B cell (primary cell): ENCODE measurements around the gene IL17RA. TPM values are rescaled to one million over a fixed set of nuclear protein-coding genes. Genes with fewer than 3 reads are reported as not detected.

Source experiments
- ATAC-seq: fragments of 200-7000 bp; cut with Tn5 transposase; one replicate; pipeline ENCODE4 v1.10.0; 2021; ENCODE audit warnings: low read depth, mild to moderate bottlenecking, moderate number of reproducible peaks, moderate library complexity
- CTCF ChIA-PET: fragments of 350-600 bp; sonication (Branson Sonifier 250); formaldehyde crosslinking; loops from one replicate; lab custom pipeline; 2021; ENCODE audit warnings: antibody characterized with exemption, inconsistent platforms; lab: Charles Lee
- POLR2A ChIA-PET: fragments of 350-600 bp; sonication (Branson Sonifier 250); formaldehyde crosslinking; loops from one replicate; lab custom pipeline; 2021; ENCODE audit warnings: antibody characterized with exemption; lab: Charles Lee
- DNase-seq: peaks from one replicate; pipeline ENCODE4 v3.0.0; 2013
- H2AFZ ChIP-seq: 2 replicates; pipeline ENCODE4 v1.6.1; 2012; ENCODE audit warnings: mild to moderate bottlenecking, low read depth, low read length; ENCODE audit not compliant: insufficient read depth, poor library complexity, severe bottlenecking
- H3K27ac ChIP-seq, 2 donors: 1 replicate in 1 of 2; 2 replicates in 1 of 2; pipeline ENCODE4 v1.5.1; 2012 to 2013; ENCODE audit warnings: low read length in 2 of 2, mild to moderate bottlenecking in 2 of 2, moderate library complexity in 1 of 2
- H3K27me3 ChIP-seq, 4 experiments: fragments of 200-600 bp in 1 of 4; sonication (generic) in 1 of 4; replicated peaks in 1 of 4; 1 replicate in 2 of 4; 2 replicates in 2 of 4; pipeline versions ENCODE4 v1.6.1 to v1.7.0; 2013 to 2016; ENCODE audit warnings: low read length in 3 of 4, mild to moderate bottlenecking in 2 of 4, mixed read lengths in 1 of 4, moderate library complexity in 1 of 4; ENCODE audit not compliant: insufficient read depth in 4 of 4, control insufficient read depth in 3 of 4; ENCODE audit errors: control extremely low read depth in 1 of 4
- H3K36me3 ChIP-seq, 2 experiments: replicated peaks in 1 of 2; 1 replicate in 1 of 2; 2 replicates in 1 of 2; pipeline versions ENCODE4 v1.6.1 to v1.7.1; 2013; ENCODE audit warnings: low read length in 1 of 2; ENCODE audit not compliant: insufficient read depth in 2 of 2, control insufficient read depth in 1 of 2; ENCODE audit errors: control extremely low read depth in 1 of 2, extremely low read depth in 1 of 2
- H3K4me1 ChIP-seq, 2 donors: fragments of 200-600 bp in 1 of 2; sonication (generic) in 1 of 2; 1 replicate in 1 of 2; 2 replicates in 1 of 2; pipeline versions ENCODE4 v1.5.1 to v1.6.1; 2013 to 2017; ENCODE audit warnings: low read length in 2 of 2; ENCODE audit not compliant: control insufficient read depth in 2 of 2, insufficient read depth in 2 of 2
- H3K4me2 ChIP-seq: replicated peaks from 2 replicates; pipeline ENCODE3; 2012; ENCODE audit warnings: mild to moderate bottlenecking, low read depth, low read length; ENCODE audit not compliant: poor library complexity, severe bottlenecking
- H3K4me3 ChIP-seq, 5 experiments: fragments of 200-600 bp in 1 of 5; sonication (generic) in 1 of 5; 1 replicate in 3 of 5; 2 replicates in 2 of 5; pipeline versions ENCODE4 v1.5.1 to v1.7.0; 2011 to 2016; ENCODE audit warnings: low read length in 4 of 5, mild to moderate bottlenecking in 4 of 5, low read depth in 2 of 5, control low read depth in 1 of 5, moderate library complexity in 1 of 5; ENCODE audit not compliant: insufficient read depth in 1 of 5; ENCODE audit errors: control extremely low read depth in 1 of 5, extremely low read depth in 1 of 5
- H3K79me2 ChIP-seq: fragments of 200-600 bp; sonication (generic); one replicate; pipeline ENCODE4 v1.6.0; 2016; ENCODE audit warnings: low read length; ENCODE audit not compliant: control insufficient read depth, insufficient read depth
- H3K9ac ChIP-seq: fragments of 200-600 bp; sonication (generic); 2 replicates; pipeline ENCODE4 v1.6.1; 2017; ENCODE audit warnings: mild to moderate bottlenecking, low read length, moderate library complexity
- H3K9me3 ChIP-seq, 3 donors: one replicate each; pipeline versions ENCODE4 v1.6.1 to v1.7.1; 2013; ENCODE audit warnings: low read length in 2 of 3; ENCODE audit not compliant: control insufficient read depth in 2 of 3, insufficient read depth in 1 of 3; ENCODE audit errors: control extremely low read depth in 1 of 3
- H4K20me1 ChIP-seq: 2 replicates; pipeline ENCODE4 v1.6.0; 2012; ENCODE audit warnings: mild to moderate bottlenecking, low read length; ENCODE audit not compliant: insufficient read depth, control insufficient read depth, poor library complexity, severe bottlenecking
- H3K27ac Mint-ChIP-seq: one replicate; pipeline ENCODE4 v1.8.0; 2021; ENCODE audit warnings: mixed read lengths
- H3K27me3 Mint-ChIP-seq: one replicate; pipeline ENCODE4 v1.8.0; 2021; ENCODE audit warnings: mixed read lengths
- H3K4me1 Mint-ChIP-seq: one replicate; pipeline ENCODE4 v1.8.0; 2021; ENCODE audit warnings: mixed read lengths
- H3K4me3 Mint-ChIP-seq: one replicate; pipeline ENCODE4 v1.8.0; 2021; ENCODE audit warnings: mixed read lengths
- H3K9me3 Mint-ChIP-seq: one replicate; pipeline ENCODE4 v1.8.0; 2022; ENCODE audit warnings: mixed read lengths; ENCODE audit not compliant: insufficient read depth
- EZH2 ChIP-seq: IDR thresholded peaks from 2 replicates; pipeline ENCODE4 v1.6.1; 2012; ENCODE audit warnings: borderline replicate concordance, low read depth, mild to moderate bottlenecking, moderate library complexity, low read length; ENCODE audit not compliant: insufficient read depth, poor library complexity, severe bottlenecking
- WGBS: methylation state at CpG from one replicate; pipeline ENCODE4 v1.1.5; 2013; ENCODE audit warnings: missing lambda C conversion rate; ENCODE audit not compliant: insufficient coverage; 5-methylcytosine and 5-hydroxymethylcytosine counted together
- intact Hi-C: fragments of 100-400 bp; cut with micrococcal nuclease; formaldehyde crosslinking; loops from one replicate; pipeline ENCODE4 v1.10.0; 2022
- polyA plus RNA-seq: library from polyadenylated mRNA; depleted of rRNA; stranded (reverse); fragments of >200 nt; gene quantifications from 2 replicates; pipeline ENCODE4 v1.2.3, GENCODE V29; 2012
- total RNA-seq, 2 donors: library from RNA; stranded (reverse); fragments of 120-200 nt in 1 of 2; gene quantifications; 1 replicate in 1 of 2; 2 replicates in 1 of 2; pipeline versions ENCODE4 v1.2.3 to v1.2.4, GENCODE V29; 2013 to 2022
- TF ChIP-seq, protein P1 (sequence below): fragments of 200-600 bp; IDR thresholded peaks from one replicate; pipeline ENCODE4 v1.8.0; 2022; ENCODE audit warnings: antibody characterized with exemption, mild to moderate bottlenecking

Gene IL17RA
- total and polyA plus RNA-seq, 2 donors (not counting 1 experiment from before 2014, with no cell fraction given): 8.1 to 24.6 TPM

DNA sequence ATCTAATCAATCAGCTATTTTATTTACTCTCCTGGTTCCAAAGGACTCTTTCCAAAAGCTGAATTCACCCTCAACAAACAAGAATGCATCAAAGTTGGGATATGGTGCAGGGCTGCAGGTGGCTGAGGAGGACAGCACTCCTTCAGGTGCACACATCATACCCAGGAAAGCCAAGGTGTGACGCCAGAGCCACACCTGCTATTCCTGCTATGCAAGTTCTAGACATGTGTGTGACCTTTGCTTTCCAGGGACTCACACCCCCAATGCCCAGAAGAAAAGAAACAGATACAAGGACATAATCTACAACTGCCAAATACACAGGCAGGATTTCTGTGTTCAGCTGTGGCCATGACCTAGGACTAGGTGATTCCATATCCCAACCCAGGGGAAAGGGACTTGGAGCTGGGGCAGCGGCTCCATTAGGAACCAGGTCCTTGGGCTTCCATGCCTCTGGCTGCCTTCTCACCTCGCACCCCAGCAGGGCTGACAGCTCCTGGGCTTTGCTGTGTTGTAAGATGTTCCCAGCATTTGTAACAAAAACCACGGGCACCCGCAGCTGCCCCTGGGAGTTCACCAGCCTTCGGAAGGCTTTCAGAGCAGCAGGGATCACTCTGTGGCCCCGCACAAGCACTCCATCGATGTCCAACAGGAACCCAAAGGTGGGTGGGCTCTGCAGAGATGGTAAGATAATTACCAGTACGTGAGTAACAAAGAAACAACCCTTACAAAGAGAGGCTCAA lies 64.4 kb downstream of the IL17RA start:
- Mint-ChIP-seq H3K27me3 (no peaks in the 10 kb centered on the region), H3K4me3 (no peak overlapping the region), H3K4me1 (peaks cover 5% of the 10 kb centered on the region), H3K9me3 (no peaks in the 10 kb centered on the region), H3K27ac (no peak overlapping the region)
- CTCF ChIA-PET: no interaction called here
- H3K27me3 ChIP-seq: no peaks in the 10 kb centered on the region
- peaks cover 29% of the 10 kb centered on the region for H3K79me2 ChIP-seq
- H3K4me3 ChIP-seq: no peak overlapping the region
- WGBS: 91% methylated on average over 7 of the region's 9 CpGs
- DNase-seq: no peak
- H3K36me3 ChIP-seq: peaks cover 2 to 19% of the 10 kb centered on the region in 2 experiments
- H3K9ac ChIP-seq: no peak overlapping the region
- no peaks in the 10 kb centered on the region for H3K9me3 ChIP-seq
- no peak for TF ChIP-seq EZH2
- TF ChIP-seq, protein P1, sequence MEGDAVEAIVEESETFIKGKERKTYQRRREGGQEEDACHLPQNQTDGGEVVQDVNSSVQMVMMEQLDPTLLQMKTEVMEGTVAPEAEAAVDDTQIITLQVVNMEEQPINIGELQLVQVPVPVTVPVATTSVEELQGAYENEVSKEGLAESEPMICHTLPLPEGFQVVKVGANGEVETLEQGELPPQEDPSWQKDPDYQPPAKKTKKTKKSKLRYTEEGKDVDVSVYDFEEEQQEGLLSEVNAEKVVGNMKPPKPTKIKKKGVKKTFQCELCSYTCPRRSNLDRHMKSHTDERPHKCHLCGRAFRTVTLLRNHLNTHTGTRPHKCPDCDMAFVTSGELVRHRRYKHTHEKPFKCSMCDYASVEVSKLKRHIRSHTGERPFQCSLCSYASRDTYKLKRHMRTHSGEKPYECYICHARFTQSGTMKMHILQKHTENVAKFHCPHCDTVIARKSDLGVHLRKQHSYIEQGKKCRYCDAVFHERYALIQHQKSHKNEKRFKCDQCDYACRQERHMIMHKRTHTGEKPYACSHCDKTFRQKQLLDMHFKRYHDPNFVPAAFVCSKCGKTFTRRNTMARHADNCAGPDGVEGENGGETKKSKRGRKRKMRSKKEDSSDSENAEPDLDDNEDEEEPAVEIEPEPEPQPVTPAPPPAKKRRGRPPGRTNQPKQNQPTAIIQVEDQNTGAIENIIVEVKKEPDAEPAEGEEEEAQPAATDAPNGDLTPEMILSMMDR: no peak
- no peak for ATAC-seq
- intact Hi-C loops: no loop called here
- no peak overlapping the region for H2AFZ ChIP-seq
- H3K4me1 ChIP-seq: no peaks in the 10 kb centered on the region
- POLR2A ChIA-PET: interaction anchor here (1.0 kb wide), 1 partner anchor 12 kb away, joined by 4 read pairs; no protein-coding TSS in a partner anchor
- H3K27ac ChIP-seq: no peak overlapping the region
- H3K4me2 ChIP-seq: no peak overlapping the region
- peaks cover 27% of the 10 kb centered on the region for H4K20me1 ChIP-seq

DNA sequence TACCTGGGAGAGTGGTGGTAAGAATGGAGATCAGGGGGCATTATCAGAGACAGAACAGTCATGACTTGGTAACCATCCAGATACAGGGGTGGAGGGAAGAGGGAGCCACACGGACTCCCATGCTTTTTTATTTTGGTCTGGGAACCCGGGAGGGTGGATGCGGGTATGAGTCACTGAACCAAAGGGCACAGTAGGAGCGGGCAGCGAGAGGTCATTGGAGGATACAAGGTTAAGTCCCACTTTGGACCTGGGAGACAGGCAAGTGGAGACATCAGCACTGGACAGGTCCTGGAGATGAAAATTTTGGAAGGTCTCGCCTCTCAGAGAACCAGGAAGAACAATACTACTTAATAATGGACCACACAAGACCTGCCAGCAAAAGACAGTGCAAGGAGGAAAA lies 67.5 kb downstream of the IL17RA start:
- intact Hi-C loops: no loop called here
- Histone ChIP-seq H4K20me1 (peaks cover 39% of the 10 kb centered on the region), H2AFZ (no peak overlapping the region), H3K4me1 (peaks cover 0 to 2% of the 10 kb centered on the region in 2 donors), H3K27me3 (no peaks in the 10 kb centered on the region), H3K4me3 (no peak overlapping the region), H3K9ac (no peak overlapping the region), H3K4me2 (no peak overlapping the region), H3K36me3 (peaks cover 2 to 19% of the 10 kb centered on the region in 2 experiments), H3K79me2 (peaks cover 49% of the 10 kb centered on the region), H3K9me3 (no peaks in the 10 kb centered on the region), H3K27ac (no peak overlapping the region)
- no peak overlapping the region for H3K4me3 Mint-ChIP-seq
- no peak overlapping the region for H3K27ac Mint-ChIP-seq
- H3K4me1 Mint-ChIP-seq: peaks cover 17% of the 10 kb centered on the region
- no peaks in the 10 kb centered on the region for H3K9me3 Mint-ChIP-seq
- ChIA-PET POLR2A (no interaction called here), CTCF (no interaction called here)
- TF ChIP-seq, protein P1: no peak
- no peak for TF ChIP-seq EZH2
- DNase-seq (no peak), ATAC-seq (no peak)
- H3K27me3 Mint-ChIP-seq: no peaks in the 10 kb centered on the region
- 92% methylated on average over 5 of the region's 6 CpGs for WGBS
